Caco-2 (cell line): ENCODE results near the gene COX5A. TPM values are rescaled to one million over a fixed set of nuclear protein-coding genes. Genes with fewer than 3 reads are reported as not detected.

Experiments used
- BruUV-seq: library from RNA; stranded (reverse); fragments of 400-500 nt; replicated peaks from 2 replicates; lab custom pipeline; 2021; lab: Mats Ljungman, UMichigan
- CTCF ChIA-PET: fragments of 300-600 bp; sonication (Branson Sonifier 250); formaldehyde crosslinking; loops from one replicate; lab custom pipeline; 2022; ENCODE audit warnings: antibody characterized with exemption; lab: Charles Lee
- POLR2A ChIA-PET: fragments of 300-600 bp; sonication (Branson Sonifier 250); formaldehyde crosslinking; loops from one replicate; lab custom pipeline; 2022; ENCODE audit warnings: antibody characterized with exemption; lab: Charles Lee
- DNase-seq, 2 experiments: peaks; one replicate each; pipeline versions ENCODE4 v3.0.0 to v3.0.0-alpha.2; 2020 to 2022
- H3K27me3 ChIP-seq: replicated peaks from 2 replicates; pipeline ENCODE4 v1.6.0; 2011; ENCODE audit warnings: low read length; ENCODE audit not compliant: control insufficient read depth, insufficient read depth
- H3K36me3 ChIP-seq: 2 replicates; pipeline ENCODE4 v1.5.1; 2011; ENCODE audit warnings: low read length; ENCODE audit not compliant: control insufficient read depth, insufficient read depth
- H3K4me1 ChIP-seq: fragments of 250-450 bp; sonication (Bioruptor Pico); 2 replicates; pipeline ENCODE4 v1.5.1; 2020; ENCODE audit warnings: mild to moderate bottlenecking
- H3K4me3 ChIP-seq: 2 replicates; pipeline ENCODE4 v1.5.1; 2011; ENCODE audit warnings: low read depth, mild to moderate bottlenecking, control low read depth, low read length
- H3K9me3 ChIP-seq: fragments of 250-450 bp; sonication (Bioruptor Pico); 2 replicates; pipeline ENCODE4 v1.5.1; 2020; ENCODE audit warnings: mild to moderate bottlenecking, moderate library complexity
- H3K27ac Mint-ChIP-seq: one replicate; pipeline ENCODE4 v1.8.0; 2022; ENCODE audit warnings: mixed read lengths; ENCODE audit not compliant: unreplicated experiment
- H3K27me3 Mint-ChIP-seq: one replicate; pipeline ENCODE4 v1.8.0; 2022; ENCODE audit warnings: mixed read lengths; ENCODE audit not compliant: insufficient read depth, unreplicated experiment
- H3K36me3 Mint-ChIP-seq: one replicate; pipeline ENCODE4 v1.8.0; 2022; ENCODE audit warnings: mild to moderate bottlenecking, mixed read lengths; ENCODE audit not compliant: insufficient read depth, unreplicated experiment
- H3K4me1 Mint-ChIP-seq: one replicate; pipeline ENCODE4 v1.8.0; 2022; ENCODE audit warnings: low read depth, mixed read lengths; ENCODE audit not compliant: unreplicated experiment
- H3K4me3 Mint-ChIP-seq: one replicate; pipeline ENCODE4 v1.8.0; 2022; ENCODE audit warnings: mild to moderate bottlenecking, moderate library complexity, mixed read lengths; ENCODE audit not compliant: unreplicated experiment
- H3K9me3 Mint-ChIP-seq: one replicate; pipeline ENCODE4 v1.8.0; 2022; ENCODE audit warnings: mixed read lengths; ENCODE audit not compliant: unreplicated experiment
- intact Hi-C: fragments of 100-400 bp; cut with micrococcal nuclease; formaldehyde crosslinking; loops from one replicate; pipeline ENCODE4 v1.10.0; 2022; ENCODE audit not compliant: unreplicated experiment
- total RNA-seq: library from RNA; stranded (reverse); gene quantifications from 2 replicates; pipeline ENCODE4 v1.2.3, GENCODE V29; 2022
- TF ChIP-seq, protein P1 (sequence below), 2 experiments: fragments of 200-600 bp in 1 of 2; IDR thresholded peaks; 1 replicate in 1 of 2; 2 replicates in 1 of 2; pipeline versions ENCODE4 v1.5.1 to v1.8.0; 2011 to 2022; ENCODE audit warnings: antibody characterized with exemption in 1 of 2, control low read depth in 1 of 2, inconsistent platforms in 1 of 2, low read depth in 1 of 2, low read length in 1 of 2, mild to moderate bottlenecking in 1 of 2, moderate library complexity in 1 of 2; ENCODE audit not compliant: insufficient read depth in 1 of 2, severe bottlenecking in 1 of 2, unreplicated experiment in 1 of 2

Gene COX5A
- total RNA-seq, 1 experiment from 2014 or later = 318 TPM

DNA sequence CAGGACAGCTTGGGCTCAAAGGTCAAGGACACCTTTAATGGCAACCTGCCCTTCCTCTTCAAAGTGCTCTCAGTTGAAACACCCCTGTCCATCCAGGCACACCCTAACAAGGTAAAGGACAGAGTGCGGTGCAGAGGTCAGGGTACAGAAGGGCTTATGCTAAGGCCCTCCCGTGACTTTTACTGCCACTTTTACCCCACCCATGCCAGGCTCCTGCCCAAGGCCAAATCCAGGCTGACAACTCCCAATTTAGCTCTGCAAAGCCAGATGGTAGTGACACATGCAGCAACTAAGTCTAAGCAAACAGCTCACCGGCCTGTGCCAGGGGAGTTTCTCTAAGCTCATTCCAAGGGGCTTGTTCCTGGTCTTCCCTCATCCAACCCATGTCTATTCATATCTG is 46.4 kb downstream of the COX5A start:
- Histone ChIP-seq H3K4me1 (0 out of 2 replicates have a peak, but pooled peaks cover 6% of the 10 kb centered on the region), H3K9me3 (no peaks in the 10 kb centered on the region), H3K36me3 (no peaks in the 10 kb centered on the region), H3K4me3 (no peak overlapping the region), H3K27me3 (no peaks in the 10 kb centered on the region)
- DNase-seq = no peak
- Mint-ChIP-seq H3K9me3 (no peaks in the 10 kb centered on the region), H3K36me3 (peaks cover 23% of the 10 kb centered on the region), H3K4me1 (peaks cover 11% of the 10 kb centered on the region), H3K4me3 (peak overlapping the region; percentile 45), H3K27ac (no peak overlapping the region), H3K27me3 (no peaks in the 10 kb centered on the region)
- intact Hi-C loops = no loop called here
- POLR2A ChIA-PET = no interaction called here
- CTCF ChIA-PET = interaction anchor here (0.6 kb wide), 1 partner anchor 951 kb away, joined by 6 read pairs; no protein-coding TSS in a partner anchor
- TF ChIP-seq, protein P1, sequence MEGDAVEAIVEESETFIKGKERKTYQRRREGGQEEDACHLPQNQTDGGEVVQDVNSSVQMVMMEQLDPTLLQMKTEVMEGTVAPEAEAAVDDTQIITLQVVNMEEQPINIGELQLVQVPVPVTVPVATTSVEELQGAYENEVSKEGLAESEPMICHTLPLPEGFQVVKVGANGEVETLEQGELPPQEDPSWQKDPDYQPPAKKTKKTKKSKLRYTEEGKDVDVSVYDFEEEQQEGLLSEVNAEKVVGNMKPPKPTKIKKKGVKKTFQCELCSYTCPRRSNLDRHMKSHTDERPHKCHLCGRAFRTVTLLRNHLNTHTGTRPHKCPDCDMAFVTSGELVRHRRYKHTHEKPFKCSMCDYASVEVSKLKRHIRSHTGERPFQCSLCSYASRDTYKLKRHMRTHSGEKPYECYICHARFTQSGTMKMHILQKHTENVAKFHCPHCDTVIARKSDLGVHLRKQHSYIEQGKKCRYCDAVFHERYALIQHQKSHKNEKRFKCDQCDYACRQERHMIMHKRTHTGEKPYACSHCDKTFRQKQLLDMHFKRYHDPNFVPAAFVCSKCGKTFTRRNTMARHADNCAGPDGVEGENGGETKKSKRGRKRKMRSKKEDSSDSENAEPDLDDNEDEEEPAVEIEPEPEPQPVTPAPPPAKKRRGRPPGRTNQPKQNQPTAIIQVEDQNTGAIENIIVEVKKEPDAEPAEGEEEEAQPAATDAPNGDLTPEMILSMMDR (IDR thresholded peaks at IDR 0.05; ENCODE audit: insufficient read depth in 1 of 2, low read depth in 1 of 2, low read length in 1 of 2, severe bottlenecking in 1 of 2, unreplicated experiment in 1 of 2) = no peak
- no TSS peak for BruUV-seq

DNA sequence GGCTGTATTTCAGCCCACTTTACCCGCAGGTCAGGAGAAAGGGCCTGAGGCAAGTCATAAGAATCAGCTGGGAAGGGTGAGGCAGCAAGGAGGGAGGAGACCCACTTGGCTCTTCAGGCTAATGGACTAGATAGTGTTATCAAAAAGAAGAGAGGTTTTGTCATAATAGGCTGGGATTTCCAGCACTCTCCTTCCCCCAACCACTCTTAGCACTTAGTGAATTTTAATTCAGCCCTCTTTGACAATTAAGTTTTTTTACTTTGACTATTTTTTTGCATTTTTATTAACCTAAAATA is 47.3 kb downstream of the COX5A start:
- Histone ChIP-seq H3K27me3 (no peaks in the 10 kb centered on the region), H3K4me1 (peaks cover 11% of the 10 kb centered on the region; the same call in 1 of the 2 replicates), H3K36me3 (no peaks in the 10 kb centered on the region), H3K9me3 (no peaks in the 10 kb centered on the region), H3K4me3 (peak overlapping the region; percentile 95)
- no peaks in the 10 kb centered on the region for H3K27me3 Mint-ChIP-seq
- TF ChIP-seq, protein P1 (IDR thresholded peaks at IDR 0.05; ENCODE audit: insufficient read depth in 1 of 2, low read depth in 1 of 2, low read length in 1 of 2, severe bottlenecking in 1 of 2, unreplicated experiment in 1 of 2) = no peak
- H3K27ac Mint-ChIP-seq = peak overlapping the region; percentile 64
- H3K9me3 Mint-ChIP-seq = no peaks in the 10 kb centered on the region
- no peak for DNase-seq
- intact Hi-C loops = loop anchor here (1.0 kb wide), 2 partner anchors 11 to 17 kb away; partner anchors contain the start of gene SCAMP2
- H3K4me1 Mint-ChIP-seq = peaks cover 11% of the 10 kb centered on the region
- H3K36me3 Mint-ChIP-seq = peaks cover 22% of the 10 kb centered on the region
- no TSS peak for BruUV-seq
- H3K4me3 Mint-ChIP-seq = peak overlapping the region; percentile 75
- POLR2A ChIA-PET = interaction anchor here (0.6 kb wide), 1 partner anchor 1088 kb away, joined by 4 read pairs; no protein-coding TSS in a partner anchor
- CTCF ChIA-PET = interaction anchor here (1.2 to 2.6 kb wide), 2 partner anchors 11 to 120 kb away, joined by 5 to 22 read pairs; no protein-coding TSS in a partner anchor

DNA sequence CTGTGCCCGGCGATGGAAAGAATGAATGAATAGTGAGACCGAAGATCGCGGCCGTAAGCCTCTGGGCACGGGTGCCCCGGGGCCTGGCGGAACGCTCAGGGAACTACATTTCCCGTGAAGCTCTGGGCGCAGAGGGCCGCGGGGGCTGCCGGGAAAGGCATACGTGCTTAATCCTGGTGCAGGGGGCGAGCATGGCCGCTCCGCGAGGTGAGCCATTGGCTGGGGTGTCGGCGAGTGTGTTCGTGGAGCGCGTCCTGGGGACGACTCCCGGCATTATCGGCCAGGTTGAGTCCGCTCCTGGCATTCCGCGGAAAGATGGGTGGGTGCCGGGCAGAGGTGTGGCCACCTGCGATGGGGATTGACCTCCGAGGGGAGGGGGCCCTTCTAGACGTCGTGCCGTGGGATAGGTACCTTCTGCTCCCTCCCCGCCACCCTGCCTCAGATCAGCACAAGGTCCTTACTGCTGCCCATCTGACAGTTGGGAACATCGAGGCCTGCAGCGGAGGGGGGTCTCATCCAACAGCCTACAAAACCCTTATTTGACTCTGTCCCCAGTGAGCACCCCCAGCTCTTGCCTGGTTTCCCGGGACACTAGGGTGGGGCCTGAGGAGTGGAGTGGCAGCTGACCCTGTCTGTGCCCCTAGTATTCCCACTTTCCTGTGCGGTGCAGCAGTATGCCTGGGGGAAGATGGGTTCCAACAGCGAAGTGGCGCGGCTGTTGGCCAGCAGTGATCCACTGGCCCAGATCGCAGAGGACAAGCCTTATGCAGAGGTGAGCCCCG is 47.8 kb downstream of the COX5A start, which contains the start of gene MPI:
Gene MPI (plus strand): TSS at position 160 of the 782 bp plus-strand sequence. CDS start 32 bp downstream, at position 192.
- peaks cover 11% of the 10 kb centered on the region; the same call in 1 of the 2 replicates for H3K4me1 ChIP-seq
- peak within 1 kb of the TSS; percentile 75 for H3K4me3 Mint-ChIP-seq
- CTCF ChIA-PET = interaction anchor here (0.7 to 2.6 kb wide), 4 partner anchors 11 to 119 kb away, joined by 3 to 22 read pairs (median 4); no protein-coding TSS in a partner anchor
- no peaks in the 10 kb centered on the region for H3K27me3 ChIP-seq
- H3K9me3 Mint-ChIP-seq = no peaks in the 10 kb centered on the region
- peaks cover 22% of the 10 kb centered on the region for H3K36me3 Mint-ChIP-seq
- POLR2A ChIA-PET = interaction anchor here (0.6 to 1.4 kb wide), 4 partner anchors 11 to 1089 kb away, joined by 3 to 13 read pairs (median 4); partner anchors contain the start of gene FAM219B
- peak within 1 kb of the TSS; percentile 64 for H3K27ac Mint-ChIP-seq
- no peaks in the 10 kb centered on the region for H3K9me3 ChIP-seq
- H3K4me3 ChIP-seq = peak within 1 kb of the TSS; percentile 95
- H3K36me3 ChIP-seq = no peaks in the 10 kb centered on the region
- no peaks in the 10 kb centered on the region for H3K27me3 Mint-ChIP-seq
- BruUV-seq = TSS peak; percentile 75
- intact Hi-C loops = loop anchor here (1.0 kb wide), 2 partner anchors 11 to 17 kb away; partner anchors contain the start of gene SCAMP2
- H3K4me1 Mint-ChIP-seq = peaks cover 11% of the 10 kb centered on the region
- peak; percentile 86 to 87 for DNase-seq
- TF ChIP-seq, protein P1 (IDR thresholded peaks at IDR 0.05; ENCODE audit: insufficient read depth in 1 of 2, low read depth in 1 of 2, low read length in 1 of 2, severe bottlenecking in 1 of 2, unreplicated experiment in 1 of 2) = no peak
